GM23338 (cell line): ENCODE data around the gene EZH2. TPM values are rescaled to one million over a fixed set of nuclear protein-coding genes. Genes with fewer than 3 reads are reported as not detected.

Source experiments
- ATAC-seq: fragments of 200-7000 bp; cut with Tn5 transposase; 3 replicates; pipeline ENCODE4 v1.9.1; 2020
- DNase-seq: peaks from one replicate; pipeline ENCODE4 v3.0.0-alpha.2; 2015; ENCODE audit warnings: low spot score
- H2AFZ ChIP-seq: fragments of 200-600 bp; sonication (generic); 2 replicates; pipeline ENCODE4 v1.8.0; 2016; ENCODE audit warnings: antibody characterized with exemption, mild to moderate bottlenecking, moderate library complexity
- H3F3A ChIP-seq: fragments of 200-600 bp; sonication (generic); replicated peaks from 2 replicates; pipeline ENCODE4 v1.8.0; 2017; ENCODE audit warnings: antibody characterized with exemption, mixed run types, low read depth
- H3K27ac ChIP-seq: fragments of 200-600 bp; sonication (generic); 2 replicates; pipeline ENCODE4 v1.6.1; 2016; ENCODE audit warnings: low read depth
- H3K27me3 ChIP-seq: fragments of 200-600 bp; sonication (generic); 2 replicates; pipeline ENCODE4 v1.8.0; 2016; ENCODE audit warnings: mild to moderate bottlenecking, mixed run types, moderate library complexity; ENCODE audit not compliant: insufficient read depth
- H3K36me3 ChIP-seq: fragments of 200-600 bp; sonication (generic); 2 replicates; pipeline ENCODE4 v1.8.0; 2016; ENCODE audit warnings: mild to moderate bottlenecking; ENCODE audit not compliant: insufficient read depth
- H3K4me1 ChIP-seq: fragments of 200-600 bp; sonication (generic); 2 replicates; pipeline ENCODE4 v1.8.0; 2016; ENCODE audit warnings: mild to moderate bottlenecking, moderate library complexity; ENCODE audit not compliant: insufficient read depth
- H3K4me2 ChIP-seq: fragments of 200-600 bp; sonication (generic); 2 replicates; pipeline ENCODE4 v1.7.1; 2017; ENCODE audit warnings: mixed run types
- H3K4me3 ChIP-seq: fragments of 200-600 bp; sonication (generic); 2 replicates; pipeline ENCODE4 v1.6.1; 2016; ENCODE audit warnings: mixed run types
- H3K79me2 ChIP-seq: fragments of 200-600 bp; sonication (generic); replicated peaks from 2 replicates; pipeline ENCODE4 v1.8.0; 2017; ENCODE audit warnings: mild to moderate bottlenecking; ENCODE audit not compliant: insufficient read depth
- H3K9me2 ChIP-seq: fragments of 200-600 bp; sonication (generic); 2 replicates; pipeline ENCODE4 v1.8.0; 2017; ENCODE audit not compliant: insufficient read depth
- H4K20me1 ChIP-seq: fragments of 200-600 bp; sonication (generic); replicated peaks from 2 replicates; pipeline ENCODE4 v1.8.0; 2017; ENCODE audit warnings: mild to moderate bottlenecking; ENCODE audit not compliant: insufficient read depth
- H3K27ac Mint-ChIP-seq: 2 replicates; pipeline ENCODE4 v1.8.0; 2020; ENCODE audit warnings: inconsistent platforms, mild to moderate bottlenecking, moderate library complexity, mixed read lengths
- H3K27me3 Mint-ChIP-seq: 3 replicates; pipeline ENCODE4 v1.8.0; 2022; ENCODE audit warnings: low read depth, mild to moderate bottlenecking, moderate library complexity, mixed read lengths, inconsistent platforms; ENCODE audit not compliant: insufficient read depth, poor library complexity
- H3K36me3 Mint-ChIP-seq: 3 replicates; pipeline ENCODE4 v1.8.0; 2021; ENCODE audit warnings: low read depth, mild to moderate bottlenecking, inconsistent platforms, moderate library complexity, mixed read lengths
- H3K4me1 Mint-ChIP-seq: 3 replicates; pipeline ENCODE4 v1.8.0; 2020; ENCODE audit warnings: mild to moderate bottlenecking, inconsistent platforms, mixed read lengths
- H3K4me3 Mint-ChIP-seq: 3 replicates; pipeline ENCODE4 v1.8.0; 2021; ENCODE audit warnings: moderate library complexity, mild to moderate bottlenecking, inconsistent platforms, mixed read lengths
- H3K9me3 Mint-ChIP-seq: 3 replicates; pipeline ENCODE4 v1.8.0; 2020; ENCODE audit warnings: moderate library complexity, mild to moderate bottlenecking, inconsistent platforms, mixed read lengths
- CREB1 ChIP-seq: fragments of 250-450 bp; sonication (Bioruptor Pico); IDR thresholded peaks from 2 replicates; pipeline ENCODE4 v1.5.0; 2020; ENCODE audit warnings: low read depth, mild to moderate bottlenecking, moderate library complexity
- EZH2 ChIP-seq: fragments of 200-600 bp; sonication (generic); IDR thresholded peaks from one replicate; pipeline ENCODE4 v1.8.0; 2017; ENCODE audit warnings: antibody characterized with exemption, mild to moderate bottlenecking, low read depth; ENCODE audit not compliant: unreplicated experiment
- EZH2phosphoT487 ChIP-seq: fragments of 200-600 bp; sonication (generic); IDR thresholded peaks from one replicate; pipeline ENCODE4 v1.8.1; 2018; ENCODE audit warnings: antibody characterized with exemption; ENCODE audit not compliant: unreplicated experiment
- JUNB ChIP-seq: IDR thresholded peaks from one replicate; pipeline ENCODE4 v1.6.1; 2016; ENCODE audit warnings: antibody characterized with exemption; ENCODE audit not compliant: unreplicated experiment
- NANOG ChIP-seq: IDR thresholded peaks from 2 replicates; pipeline ENCODE4 v1.6.1; 2016; ENCODE audit warnings: antibody characterized with exemption, borderline replicate concordance
- POLR2AphosphoS5 ChIP-seq: IDR thresholded peaks from 2 replicates; pipeline ENCODE4 v1.6.1; 2016; ENCODE audit warnings: antibody characterized with exemption, low read depth
- STAT1 ChIP-seq: IDR thresholded peaks from one replicate; pipeline ENCODE4 v1.6.1; 2016; ENCODE audit warnings: antibody characterized with exemption; ENCODE audit not compliant: unreplicated experiment
- ZNF114 ChIP-seq: fragments of 250-450 bp; sonication (Bioruptor Pico); IDR thresholded peaks from 2 replicates; pipeline ENCODE4 v1.5.0; 2020; ENCODE audit warnings: mild to moderate bottlenecking, moderate library complexity
- ZNF331 ChIP-seq: fragments of 250-450 bp; sonication (Bioruptor Pico); IDR thresholded peaks from 2 replicates; pipeline ENCODE4 v1.5.0; 2020; ENCODE audit warnings: low read depth, mild to moderate bottlenecking, moderate library complexity
- polyA plus RNA-seq: library from polyadenylated mRNA; unstranded; fragments of >200 nt; fragmentation: Nextera tagmentation; extraction: Ambion mirVana; gene quantifications from 2 replicates; pipeline ENCODE4 v1.2.1, GENCODE V29; 2016
- total RNA-seq: library from RNA; depleted of rRNA; stranded (reverse); fragments of >200 nt; shearing (Covaris generic); gene quantifications from 2 replicates; pipeline ENCODE4 v1.2.3, GENCODE V29; 2014
- TF ChIP-seq, protein P1 (sequence below): IDR thresholded peaks from one replicate; pipeline ENCODE4 v1.6.1; 2018; ENCODE audit warnings: antibody characterized with exemption; ENCODE audit not compliant: unreplicated experiment
- TF ChIP-seq, protein P2 (sequence below), 2 experiments: fragments of 200-600 bp in 1 of 2; sonication (generic) in 1 of 2; conservative IDR thresholded peaks; 2 replicates each; pipeline versions ENCODE4 v1.5.1 to v1.6.1; 2016 to 2017; ENCODE audit warnings: antibody characterized with exemption in 2 of 2, low read depth in 2 of 2, mild to moderate bottlenecking in 2 of 2, moderate library complexity in 1 of 2
- TF ChIP-seq, protein P3 (sequence below): IDR thresholded peaks from 2 replicates; pipeline ENCODE4 v1.6.1; 2016; ENCODE audit warnings: antibody characterized with exemption
- TF ChIP-seq, protein P4 (sequence below): fragments of 250-450 bp; sonication (Bioruptor Pico); IDR thresholded peaks from 2 replicates; pipeline ENCODE4 v1.5.0; 2020; ENCODE audit warnings: mild to moderate bottlenecking, moderate library complexity

Gene EZH2
- total and polyA plus RNA-seq, 2 experiments from 2014 or later: 33.9 to 38.6 TPM

DNA sequence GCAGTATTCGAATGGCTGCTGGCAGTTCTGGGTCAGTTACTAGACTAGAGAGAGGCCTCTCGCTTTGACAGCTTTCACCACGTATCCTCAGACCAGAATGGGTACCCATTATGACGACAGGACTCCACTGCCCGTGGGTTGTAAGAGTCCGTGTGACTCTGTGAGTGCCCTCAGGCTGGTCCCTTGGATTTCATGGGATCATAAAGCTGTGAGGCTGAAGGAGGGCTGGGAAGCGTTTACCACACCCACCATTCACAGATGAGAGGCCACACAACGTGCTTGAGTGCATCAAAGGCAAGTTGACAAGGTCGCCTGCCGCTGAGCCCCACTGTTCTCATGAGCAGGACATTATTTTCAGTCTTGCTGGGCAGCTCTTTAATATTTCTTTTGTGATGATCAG lies 87.2 kb downstream of the EZH2 start:
- Histone ChIP-seq H3K4me3 (no peak overlapping the region), H3K27me3 (no peaks in the 10 kb centered on the region), H3K9me2 (no peaks in the 10 kb centered on the region), H3K4me2 (no peak overlapping the region), H3K27ac (no peak overlapping the region), H2AFZ (no peak overlapping the region), H3K36me3 (peaks cover 43% of the 10 kb centered on the region), H3K4me1 (peaks cover 33% of the 10 kb centered on the region; the same call in 1 of the 2 replicates), H3F3A (peaks cover 10% of the 10 kb centered on the region; the same call in 1 of the 2 replicates), H4K20me1 (no peaks in the 10 kb centered on the region; the same call in 1 of the 2 replicates), H3K79me2 (no peaks in the 10 kb centered on the region; the same call in 1 of the 2 replicates)
- Mint-ChIP-seq H3K27ac (no peak overlapping the region), H3K4me3 (no peak overlapping the region), H3K27me3 (peaks cover 7% of the 10 kb centered on the region), H3K36me3 (peaks cover 93% of the 10 kb centered on the region), H3K9me3 (peaks cover 10% of the 10 kb centered on the region; the same call in 2 of the 3 replicates), H3K4me1 (peaks cover 28% of the 10 kb centered on the region)
- DNase-seq (no peak), ATAC-seq (no peak)
- TF ChIP-seq, protein P1, sequence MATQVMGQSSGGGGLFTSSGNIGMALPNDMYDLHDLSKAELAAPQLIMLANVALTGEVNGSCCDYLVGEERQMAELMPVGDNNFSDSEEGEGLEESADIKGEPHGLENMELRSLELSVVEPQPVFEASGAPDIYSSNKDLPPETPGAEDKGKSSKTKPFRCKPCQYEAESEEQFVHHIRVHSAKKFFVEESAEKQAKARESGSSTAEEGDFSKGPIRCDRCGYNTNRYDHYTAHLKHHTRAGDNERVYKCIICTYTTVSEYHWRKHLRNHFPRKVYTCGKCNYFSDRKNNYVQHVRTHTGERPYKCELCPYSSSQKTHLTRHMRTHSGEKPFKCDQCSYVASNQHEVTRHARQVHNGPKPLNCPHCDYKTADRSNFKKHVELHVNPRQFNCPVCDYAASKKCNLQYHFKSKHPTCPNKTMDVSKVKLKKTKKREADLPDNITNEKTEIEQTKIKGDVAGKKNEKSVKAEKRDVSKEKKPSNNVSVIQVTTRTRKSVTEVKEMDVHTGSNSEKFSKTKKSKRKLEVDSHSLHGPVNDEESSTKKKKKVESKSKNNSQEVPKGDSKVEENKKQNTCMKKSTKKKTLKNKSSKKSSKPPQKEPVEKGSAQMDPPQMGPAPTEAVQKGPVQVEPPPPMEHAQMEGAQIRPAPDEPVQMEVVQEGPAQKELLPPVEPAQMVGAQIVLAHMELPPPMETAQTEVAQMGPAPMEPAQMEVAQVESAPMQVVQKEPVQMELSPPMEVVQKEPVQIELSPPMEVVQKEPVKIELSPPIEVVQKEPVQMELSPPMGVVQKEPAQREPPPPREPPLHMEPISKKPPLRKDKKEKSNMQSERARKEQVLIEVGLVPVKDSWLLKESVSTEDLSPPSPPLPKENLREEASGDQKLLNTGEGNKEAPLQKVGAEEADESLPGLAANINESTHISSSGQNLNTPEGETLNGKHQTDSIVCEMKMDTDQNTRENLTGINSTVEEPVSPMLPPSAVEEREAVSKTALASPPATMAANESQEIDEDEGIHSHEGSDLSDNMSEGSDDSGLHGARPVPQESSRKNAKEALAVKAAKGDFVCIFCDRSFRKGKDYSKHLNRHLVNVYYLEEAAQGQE: no peak
- TF ChIP-seq, protein P2, sequence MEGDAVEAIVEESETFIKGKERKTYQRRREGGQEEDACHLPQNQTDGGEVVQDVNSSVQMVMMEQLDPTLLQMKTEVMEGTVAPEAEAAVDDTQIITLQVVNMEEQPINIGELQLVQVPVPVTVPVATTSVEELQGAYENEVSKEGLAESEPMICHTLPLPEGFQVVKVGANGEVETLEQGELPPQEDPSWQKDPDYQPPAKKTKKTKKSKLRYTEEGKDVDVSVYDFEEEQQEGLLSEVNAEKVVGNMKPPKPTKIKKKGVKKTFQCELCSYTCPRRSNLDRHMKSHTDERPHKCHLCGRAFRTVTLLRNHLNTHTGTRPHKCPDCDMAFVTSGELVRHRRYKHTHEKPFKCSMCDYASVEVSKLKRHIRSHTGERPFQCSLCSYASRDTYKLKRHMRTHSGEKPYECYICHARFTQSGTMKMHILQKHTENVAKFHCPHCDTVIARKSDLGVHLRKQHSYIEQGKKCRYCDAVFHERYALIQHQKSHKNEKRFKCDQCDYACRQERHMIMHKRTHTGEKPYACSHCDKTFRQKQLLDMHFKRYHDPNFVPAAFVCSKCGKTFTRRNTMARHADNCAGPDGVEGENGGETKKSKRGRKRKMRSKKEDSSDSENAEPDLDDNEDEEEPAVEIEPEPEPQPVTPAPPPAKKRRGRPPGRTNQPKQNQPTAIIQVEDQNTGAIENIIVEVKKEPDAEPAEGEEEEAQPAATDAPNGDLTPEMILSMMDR (conservative IDR thresholded peaks at IDR 0.05; ENCODE audit: low read depth in 2 of 2): no peak
- TF ChIP-seq EZH2: no peak
- no peak for TF ChIP-seq EZH2phosphoT487
- TF ChIP-seq CREB1: no peak
- TF ChIP-seq, protein P3, sequence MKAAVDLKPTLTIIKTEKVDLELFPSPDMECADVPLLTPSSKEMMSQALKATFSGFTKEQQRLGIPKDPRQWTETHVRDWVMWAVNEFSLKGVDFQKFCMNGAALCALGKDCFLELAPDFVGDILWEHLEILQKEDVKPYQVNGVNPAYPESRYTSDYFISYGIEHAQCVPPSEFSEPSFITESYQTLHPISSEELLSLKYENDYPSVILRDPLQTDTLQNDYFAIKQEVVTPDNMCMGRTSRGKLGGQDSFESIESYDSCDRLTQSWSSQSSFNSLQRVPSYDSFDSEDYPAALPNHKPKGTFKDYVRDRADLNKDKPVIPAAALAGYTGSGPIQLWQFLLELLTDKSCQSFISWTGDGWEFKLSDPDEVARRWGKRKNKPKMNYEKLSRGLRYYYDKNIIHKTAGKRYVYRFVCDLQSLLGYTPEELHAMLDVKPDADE: no peak
- TF ChIP-seq JUNB: no peak
- TF ChIP-seq NANOG: no peak
- TF ChIP-seq STAT1: no peak
- no peak for TF ChIP-seq ZNF331
- no peak for TF ChIP-seq ZNF114 (CRISPR knock-in tag)
- TF ChIP-seq, protein P4, sequence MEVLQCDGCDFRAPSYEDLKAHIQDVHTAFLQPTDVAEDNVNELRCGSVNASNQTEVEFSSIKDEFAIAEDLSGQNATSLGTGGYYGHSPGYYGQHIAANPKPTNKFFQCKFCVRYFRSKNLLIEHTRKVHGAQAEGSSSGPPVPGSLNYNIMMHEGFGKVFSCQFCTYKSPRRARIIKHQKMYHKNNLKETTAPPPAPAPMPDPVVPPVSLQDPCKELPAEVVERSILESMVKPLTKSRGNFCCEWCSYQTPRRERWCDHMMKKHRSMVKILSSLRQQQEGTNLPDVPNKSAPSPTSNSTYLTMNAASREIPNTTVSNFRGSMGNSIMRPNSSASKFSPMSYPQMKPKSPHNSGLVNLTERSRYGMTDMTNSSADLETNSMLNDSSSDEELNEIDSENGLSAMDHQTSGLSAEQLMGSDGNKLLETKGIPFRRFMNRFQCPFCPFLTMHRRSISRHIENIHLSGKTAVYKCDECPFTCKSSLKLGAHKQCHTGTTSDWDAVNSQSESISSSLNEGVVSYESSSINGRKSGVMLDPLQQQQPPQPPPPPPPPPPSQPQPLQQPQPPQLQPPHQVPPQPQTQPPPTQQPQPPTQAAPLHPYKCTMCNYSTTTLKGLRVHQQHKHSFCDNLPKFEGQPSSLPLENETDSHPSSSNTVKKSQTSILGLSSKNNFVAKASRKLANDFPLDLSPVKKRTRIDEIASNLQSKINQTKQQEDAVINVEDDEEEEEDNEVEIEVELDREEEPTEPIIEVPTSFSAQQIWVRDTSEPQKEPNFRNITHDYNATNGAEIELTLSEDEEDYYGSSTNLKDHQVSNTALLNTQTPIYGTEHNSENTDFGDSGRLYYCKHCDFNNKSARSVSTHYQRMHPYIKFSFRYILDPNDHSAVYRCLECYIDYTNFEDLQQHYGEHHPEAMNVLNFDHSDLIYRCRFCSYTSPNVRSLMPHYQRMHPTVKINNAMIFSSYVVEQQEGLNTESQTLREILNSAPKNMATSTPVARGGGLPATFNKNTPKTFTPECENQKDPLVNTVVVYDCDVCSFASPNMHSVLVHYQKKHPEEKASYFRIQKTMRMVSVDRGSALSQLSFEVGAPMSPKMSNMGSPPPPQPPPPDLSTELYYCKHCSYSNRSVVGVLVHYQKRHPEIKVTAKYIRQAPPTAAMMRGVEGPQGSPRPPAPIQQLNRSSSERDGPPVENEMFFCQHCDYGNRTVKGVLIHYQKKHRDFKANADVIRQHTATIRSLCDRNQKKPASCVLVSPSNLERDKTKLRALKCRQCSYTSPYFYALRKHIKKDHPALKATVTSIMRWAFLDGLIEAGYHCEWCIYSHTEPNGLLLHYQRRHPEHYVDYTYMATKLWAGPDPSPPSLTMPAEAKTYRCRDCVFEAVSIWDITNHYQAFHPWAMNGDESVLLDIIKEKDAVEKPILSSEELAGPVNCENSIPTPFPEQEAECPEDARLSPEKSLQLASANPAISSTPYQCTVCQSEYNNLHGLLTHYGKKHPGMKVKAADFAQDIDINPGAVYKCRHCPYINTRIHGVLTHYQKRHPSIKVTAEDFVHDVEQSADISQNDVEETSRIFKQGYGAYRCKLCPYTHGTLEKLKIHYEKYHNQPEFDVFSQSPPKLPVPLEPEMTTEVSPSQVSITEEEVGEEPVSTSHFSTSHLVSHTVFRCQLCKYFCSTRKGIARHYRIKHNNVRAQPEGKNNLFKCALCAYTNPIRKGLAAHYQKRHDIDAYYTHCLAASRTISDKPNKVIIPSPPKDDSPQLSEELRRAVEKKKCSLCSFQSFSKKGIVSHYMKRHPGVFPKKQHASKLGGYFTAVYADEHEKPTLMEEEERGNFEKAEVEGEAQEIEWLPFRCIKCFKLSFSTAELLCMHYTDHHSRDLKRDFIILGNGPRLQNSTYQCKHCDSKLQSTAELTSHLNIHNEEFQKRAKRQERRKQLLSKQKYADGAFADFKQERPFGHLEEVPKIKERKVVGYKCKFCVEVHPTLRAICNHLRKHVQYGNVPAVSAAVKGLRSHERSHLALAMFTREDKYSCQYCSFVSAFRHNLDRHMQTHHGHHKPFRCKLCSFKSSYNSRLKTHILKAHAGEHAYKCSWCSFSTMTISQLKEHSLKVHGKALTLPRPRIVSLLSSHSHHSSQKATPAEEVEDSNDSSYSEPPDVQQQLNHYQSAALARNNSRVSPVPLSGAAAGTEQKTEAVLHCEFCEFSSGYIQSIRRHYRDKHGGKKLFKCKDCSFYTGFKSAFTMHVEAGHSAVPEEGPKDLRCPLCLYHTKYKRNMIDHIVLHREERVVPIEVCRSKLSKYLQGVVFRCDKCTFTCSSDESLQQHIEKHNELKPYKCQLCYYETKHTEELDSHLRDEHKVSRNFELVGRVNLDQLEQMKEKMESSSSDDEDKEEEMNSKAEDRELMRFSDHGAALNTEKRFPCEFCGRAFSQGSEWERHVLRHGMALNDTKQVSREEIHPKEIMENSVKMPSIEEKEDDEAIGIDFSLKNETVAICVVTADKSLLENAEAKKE (CRISPR knock-in tag): no peak
- no peak for TF ChIP-seq POLR2AphosphoS5
